Liver (tissue), 9 donors: ENCODE results near the gene TVP23C. TPM values are rescaled to one million over a fixed set of nuclear protein-coding genes. Genes with fewer than 3 reads are reported as not detected.

ENCODE experiments used
- DNase-seq: peaks from one replicate; pipeline ENCODE4 v3.0.0-alpha.2; 2017; ENCODE audit warnings: low spot score
- H3K27ac ChIP-seq, 2 donors: one replicate each; pipeline ENCODE4 v1.7.0; 2013; ENCODE audit warnings: inconsistent platforms in 2 of 2, low read length in 2 of 2, control low read depth in 1 of 2, low read depth in 1 of 2, mild to moderate bottlenecking in 1 of 2
- H3K27me3 ChIP-seq, 4 donors: one replicate each; pipeline versions ENCODE4 v1.6.1 to v1.7.0; 2013; ENCODE audit warnings: low read length in 3 of 4, inconsistent platforms in 1 of 4, mild to moderate bottlenecking in 1 of 4, moderate library complexity in 1 of 4; ENCODE audit not compliant: control insufficient read depth in 4 of 4, insufficient read depth in 4 of 4
- H3K36me3 ChIP-seq, 4 donors: one replicate each; pipeline versions ENCODE4 v1.6.1 to v1.7.0; 2013; ENCODE audit warnings: low read length in 3 of 4, mild to moderate bottlenecking in 3 of 4, low read depth in 1 of 4, moderate library complexity in 1 of 4; ENCODE audit not compliant: control insufficient read depth in 4 of 4, insufficient read depth in 3 of 4
- H3K4me1 ChIP-seq, 4 donors: one replicate each; pipeline versions ENCODE4 v1.6.1 to v1.7.0; 2013; ENCODE audit warnings: low read length in 3 of 4, mild to moderate bottlenecking in 3 of 4, moderate library complexity in 1 of 4; ENCODE audit not compliant: control insufficient read depth in 4 of 4, insufficient read depth in 4 of 4
- H3K4me3 ChIP-seq, 3 donors: one replicate each; pipeline versions ENCODE4 v1.6.1 to v1.7.0; 2013; ENCODE audit warnings: low read length in 3 of 3, control low read depth in 1 of 3, low read depth in 1 of 3, mild to moderate bottlenecking in 1 of 3
- H3K9ac ChIP-seq, 2 donors: one replicate each; pipeline ENCODE4 v1.7.0; 2013; ENCODE audit warnings: low read length in 2 of 2, mild to moderate bottlenecking in 2 of 2, moderate library complexity in 2 of 2, control low read depth in 1 of 2, low read depth in 1 of 2
- H3K9me3 ChIP-seq, 4 donors: one replicate each; pipeline versions ENCODE4 v1.6.1 to v1.7.0; 2013; ENCODE audit warnings: low read length in 3 of 4; ENCODE audit not compliant: control insufficient read depth in 4 of 4
- ATF3 ChIP-seq: IDR thresholded peaks from 2 replicates; pipeline ENCODE4 v1.6.1; 2016; ENCODE audit warnings: antibody characterized with exemption
- CTCF ChIP-seq: fragments of 150-350 bp; IDR thresholded peaks from 2 replicates; pipeline ENCODE4 v1.5.1; 2017; ENCODE audit warnings: improper control_type of control experiment, low read depth, low read length; ENCODE audit not compliant: missing input control
- EGR1 ChIP-seq, 2 donors: IDR thresholded peaks; 2 replicates each; pipeline ENCODE4 v1.6.1; 2016 to 2018; ENCODE audit warnings: antibody characterized with exemption in 2 of 2, low read depth in 2 of 2
- FOXA1 ChIP-seq: IDR thresholded peaks from 2 replicates; pipeline ENCODE4 v1.6.1; 2016; ENCODE audit warnings: antibody characterized with exemption
- FOXA2 ChIP-seq: IDR thresholded peaks from 2 replicates; pipeline ENCODE4 v1.6.1; 2016; ENCODE audit warnings: antibody characterized with exemption
- GABPA ChIP-seq, 2 donors: IDR thresholded peaks in 1 of 2; conservative IDR thresholded peaks in 1 of 2; 2 replicates each; pipeline ENCODE4 v1.6.1; 2016; ENCODE audit warnings: antibody characterized with exemption in 2 of 2, mild to moderate bottlenecking in 1 of 2, moderate library complexity in 1 of 2
- HNF4A ChIP-seq, 2 donors: conservative IDR thresholded peaks; 2 replicates each; pipeline ENCODE4 v1.6.1; 2016; ENCODE audit warnings: antibody characterized with exemption in 2 of 2, mild to moderate bottlenecking in 2 of 2
- HNF4G ChIP-seq: IDR thresholded peaks from 2 replicates; pipeline ENCODE4 v1.6.1; 2016; ENCODE audit warnings: antibody characterized with exemption
- JUND ChIP-seq, 2 donors: IDR thresholded peaks; 2 replicates each; pipeline ENCODE4 v1.6.1; 2016; ENCODE audit warnings: antibody characterized with exemption in 2 of 2
- NR2F2 ChIP-seq: IDR thresholded peaks from 2 replicates; pipeline ENCODE4 v1.6.1; 2016; ENCODE audit warnings: antibody characterized with exemption
- RAD21 ChIP-seq, 2 donors: IDR thresholded peaks; 2 replicates each; pipeline ENCODE4 v1.6.1; 2016; ENCODE audit warnings: antibody characterized with exemption in 2 of 2, mild to moderate bottlenecking in 2 of 2
- RXRA ChIP-seq, 2 donors: IDR thresholded peaks; 2 replicates each; pipeline ENCODE4 v1.6.1; 2017 to 2018; ENCODE audit warnings: antibody characterized with exemption in 2 of 2, mild to moderate bottlenecking in 1 of 2
- SP1 ChIP-seq: IDR thresholded peaks from 2 replicates; pipeline ENCODE4 v1.6.1; 2018; ENCODE audit warnings: antibody characterized with exemption, mild to moderate bottlenecking
- TAF1 ChIP-seq: conservative IDR thresholded peaks from 2 replicates; pipeline ENCODE4 v1.6.1; 2016; ENCODE audit warnings: antibody characterized with exemption, mild to moderate bottlenecking
- YY1 ChIP-seq: IDR thresholded peaks from 2 replicates; pipeline ENCODE4 v1.6.1; 2016; ENCODE audit warnings: antibody characterized with exemption, mild to moderate bottlenecking
- WGBS: extraction: QIAGEN DNeasy Blood & Tissue Kit; methylation state at CpG from one replicate; pipeline ENCODE4 v1.1.7; 2013; 5-methylcytosine and 5-hydroxymethylcytosine counted together
- polyA plus RNA-seq, 2 donors: library from polyadenylated mRNA; stranded (reverse) in 1 of 2; unstranded in 1 of 2; fragments of 200-250 nt in 1 of 2; fragments of >200 nt in 1 of 2; fragmentation: Nextera tagmentation in 1 of 2; extraction: Ambion mirVana in 1 of 2; gene quantifications; one replicate each; pipeline versions ENCODE4 v1.2.1 to v1.2.3, GENCODE V29; 2013 to 2015
- total RNA-seq, 2 donors: library from RNA; depleted of rRNA; stranded (reverse); fragments of >200 nt; gene quantifications; one replicate each; pipeline ENCODE4 v1.2.3, GENCODE V29; 2014
- TF ChIP-seq, protein P1 (sequence below): IDR thresholded peaks from 2 replicates; pipeline ENCODE4 v1.6.1; 2016; ENCODE audit warnings: antibody characterized with exemption
- TF ChIP-seq, protein P2 (sequence below): IDR thresholded peaks from 2 replicates; pipeline ENCODE4 v1.6.1; 2016; ENCODE audit warnings: antibody characterized with exemption, mild to moderate bottlenecking
- donor health status: healthy.
- donor health status: healthy.
- donor health status: healthy.
- donor health status: healthy.
- donor health status: healthy.

Gene TVP23C
- total and polyA plus RNA-seq, 4 donors, result 0.77 to 20.7 (median 4.9) TPM

DNA sequence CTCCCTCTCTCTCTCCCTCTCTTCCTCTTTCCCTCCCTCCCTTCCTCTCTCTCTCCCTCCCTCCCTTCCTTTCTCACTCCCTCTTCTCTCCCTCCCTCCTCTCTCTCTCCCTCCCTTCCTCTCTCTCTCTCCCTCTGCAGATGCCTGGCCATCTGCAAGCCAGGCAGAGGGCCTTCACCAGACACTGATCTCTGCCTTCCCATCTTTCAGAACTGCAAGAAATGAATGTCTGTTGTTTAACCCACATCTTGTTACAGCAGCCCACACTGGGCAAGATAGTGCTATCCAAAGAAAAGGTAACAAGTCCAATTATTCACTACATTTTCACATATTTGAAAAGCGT is 69.6 kb downstream of the TVP23C start:
- Histone ChIP-seq H3K27ac (no peak overlapping the region), H3K4me1 (no peaks in the 10 kb centered on the region), H3K9me3 (no peaks in the 10 kb centered on the region), H3K36me3 (peaks cover 0 to 2% (median under 1%) of the 10 kb centered on the region in 4 donors), H3K9ac (no peak overlapping the region), H3K27me3 (no peaks in the 10 kb centered on the region), H3K4me3 (no peak overlapping the region)
- TF ChIP-seq HNF4A (conservative IDR thresholded peaks at IDR 0.05) (no peak), JUND (IDR thresholded peaks at IDR 0.05) (no peak), HNF4G (no peak), YY1 (no peak), FOXA2 (no peak), ATF3 (no peak), SP1 (no peak), FOXA1 (no peak), EGR1 (IDR thresholded peaks at IDR 0.05; ENCODE audit: low read depth in 2 of 2) (no peak), CTCF (no peak), TAF1 (no peak), GABPA (IDR thresholded peaks at IDR 0.05 in 1 of 2, conservative IDR thresholded peaks at IDR 0.05 in 1 of 2) (no peak), NR2F2 (no peak), RAD21 (IDR thresholded peaks at IDR 0.05) (no peak)
- TF ChIP-seq, protein P1, sequence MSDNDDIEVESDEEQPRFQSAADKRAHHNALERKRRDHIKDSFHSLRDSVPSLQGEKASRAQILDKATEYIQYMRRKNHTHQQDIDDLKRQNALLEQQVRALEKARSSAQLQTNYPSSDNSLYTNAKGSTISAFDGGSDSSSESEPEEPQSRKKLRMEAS, result no peak
- TF ChIP-seq, protein P2, sequence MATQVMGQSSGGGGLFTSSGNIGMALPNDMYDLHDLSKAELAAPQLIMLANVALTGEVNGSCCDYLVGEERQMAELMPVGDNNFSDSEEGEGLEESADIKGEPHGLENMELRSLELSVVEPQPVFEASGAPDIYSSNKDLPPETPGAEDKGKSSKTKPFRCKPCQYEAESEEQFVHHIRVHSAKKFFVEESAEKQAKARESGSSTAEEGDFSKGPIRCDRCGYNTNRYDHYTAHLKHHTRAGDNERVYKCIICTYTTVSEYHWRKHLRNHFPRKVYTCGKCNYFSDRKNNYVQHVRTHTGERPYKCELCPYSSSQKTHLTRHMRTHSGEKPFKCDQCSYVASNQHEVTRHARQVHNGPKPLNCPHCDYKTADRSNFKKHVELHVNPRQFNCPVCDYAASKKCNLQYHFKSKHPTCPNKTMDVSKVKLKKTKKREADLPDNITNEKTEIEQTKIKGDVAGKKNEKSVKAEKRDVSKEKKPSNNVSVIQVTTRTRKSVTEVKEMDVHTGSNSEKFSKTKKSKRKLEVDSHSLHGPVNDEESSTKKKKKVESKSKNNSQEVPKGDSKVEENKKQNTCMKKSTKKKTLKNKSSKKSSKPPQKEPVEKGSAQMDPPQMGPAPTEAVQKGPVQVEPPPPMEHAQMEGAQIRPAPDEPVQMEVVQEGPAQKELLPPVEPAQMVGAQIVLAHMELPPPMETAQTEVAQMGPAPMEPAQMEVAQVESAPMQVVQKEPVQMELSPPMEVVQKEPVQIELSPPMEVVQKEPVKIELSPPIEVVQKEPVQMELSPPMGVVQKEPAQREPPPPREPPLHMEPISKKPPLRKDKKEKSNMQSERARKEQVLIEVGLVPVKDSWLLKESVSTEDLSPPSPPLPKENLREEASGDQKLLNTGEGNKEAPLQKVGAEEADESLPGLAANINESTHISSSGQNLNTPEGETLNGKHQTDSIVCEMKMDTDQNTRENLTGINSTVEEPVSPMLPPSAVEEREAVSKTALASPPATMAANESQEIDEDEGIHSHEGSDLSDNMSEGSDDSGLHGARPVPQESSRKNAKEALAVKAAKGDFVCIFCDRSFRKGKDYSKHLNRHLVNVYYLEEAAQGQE, result no peak
- DNase-seq, result no peak
- 100% methylated on average over 1 of the region's 1 CpG for WGBS

DNA sequence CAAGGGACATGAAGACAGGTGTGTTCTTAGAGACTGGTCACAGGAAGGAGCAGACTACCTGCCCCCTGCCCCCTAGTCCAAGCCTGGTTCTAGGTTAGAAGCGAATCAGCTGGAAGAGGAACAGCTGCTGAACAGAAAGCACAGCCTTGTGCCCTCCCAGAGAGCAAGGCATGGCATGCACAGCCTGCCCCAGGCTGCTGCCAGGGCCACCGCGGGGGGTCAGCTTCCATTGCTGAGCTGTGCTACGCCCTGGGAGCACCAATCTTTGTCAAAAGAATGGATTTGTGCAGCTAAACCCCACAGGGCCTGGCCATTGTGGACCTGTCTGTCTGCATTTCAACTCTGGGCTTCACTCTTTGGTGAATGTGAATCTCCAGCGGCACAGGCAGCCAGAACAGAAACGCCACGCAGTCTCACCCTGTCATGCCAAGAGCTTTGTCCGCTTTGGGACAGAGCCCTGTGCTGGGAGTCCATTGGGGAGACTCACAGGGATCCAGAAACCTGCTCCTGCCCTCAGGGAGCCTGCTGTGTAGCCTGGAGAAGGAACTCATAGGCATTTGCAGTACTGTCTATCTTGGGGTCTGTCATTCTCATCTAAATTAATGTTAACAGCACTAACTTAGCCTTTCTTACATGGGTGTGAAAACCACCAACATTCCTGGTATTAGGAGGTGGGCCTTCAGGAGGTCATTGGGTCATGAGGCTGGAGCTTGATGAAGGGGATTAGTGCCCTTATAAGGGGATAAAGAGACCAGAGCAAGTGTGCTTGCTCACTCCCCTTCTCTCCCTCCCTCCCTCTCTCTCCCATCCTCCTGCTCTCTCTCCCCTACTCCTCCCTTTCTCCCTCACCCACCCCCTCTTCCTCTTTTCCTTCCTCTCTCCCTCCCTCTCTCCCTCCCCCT is 70.2 kb downstream of the TVP23C start:
- WGBS, result 97% methylated on average over 8 of the region's 8 CpGs
- Histone ChIP-seq H3K4me3 (no peak overlapping the region), H3K27ac (no peak overlapping the region), H3K9me3 (no peaks in the 10 kb centered on the region), H3K27me3 (no peaks in the 10 kb centered on the region), H3K4me1 (no peaks in the 10 kb centered on the region), H3K9ac (no peak overlapping the region), H3K36me3 (no peaks in the 10 kb centered on the region)
- DNase-seq, result no peak
- TF ChIP-seq HNF4A (conservative IDR thresholded peaks at IDR 0.05), result no peak
- TF ChIP-seq YY1, result no peak
- TF ChIP-seq, protein P2, result no peak
- no peak for TF ChIP-seq SP1
- no peak for TF ChIP-seq FOXA1
- no peak for TF ChIP-seq HNF4G
- TF ChIP-seq CTCF, result no peak
- TF ChIP-seq, protein P1, result no peak
- TF ChIP-seq GABPA (IDR thresholded peaks at IDR 0.05 in 1 of 2, conservative IDR thresholded peaks at IDR 0.05 in 1 of 2), result no peak
- TF ChIP-seq TAF1, result no peak
- no peak for TF ChIP-seq JUND (IDR thresholded peaks at IDR 0.05)
- no peak for TF ChIP-seq RAD21 (IDR thresholded peaks at IDR 0.05)
- TF ChIP-seq NR2F2, result no peak
- TF ChIP-seq RXRA (IDR thresholded peaks at IDR 0.05), result no peak
